RCC 7860 (cell line): ENCODE data around the gene MAD1L1.
"Not testable (repeated sequence)": the region's sequence is repeated elsewhere in the genome, so short reads cannot be mapped to it uniquely, and the experiment has no call there.

Experiments used
- DNase-seq: peaks from one replicate; pipeline ENCODE4 v3.0.0-alpha.2; 2015; ENCODE audit warnings: low spot score
- FAIRE-seq: peaks from 2 replicates; lab custom pipeline; 2012; peaks lifted over from hg19 to GRCh38; lab: Jason Lieb, UNC

MAD1L1 gene

GRCh38 chr7:2008101-2008935 lies 224.4 kb downstream of the MAD1L1 start:
- FAIRE-seq (no peak), DNase-seq (no peak)

GRCh38 chr7:2007551-2007950 lies 225.2 kb downstream of the MAD1L1 start:
- no peak for FAIRE-seq
- no peak for DNase-seq

GRCh38 chr7:2006921-2007381 lies 225.8 kb downstream of the MAD1L1 start:
- FAIRE-seq = no peak
- no peak for DNase-seq

GRCh38 chr7:2006231-2006771 lies 226.4 kb downstream of the MAD1L1 start:
- FAIRE-seq (no peak), DNase-seq (no peak)

GRCh38 chr7:2005786-2006185 lies 227.0 kb downstream of the MAD1L1 start:
- FAIRE-seq (no peak), DNase-seq (no peak)

- FAIRE-seq = no peak
- no peak for DNase-seq
Observed at GRCh38 chr7:2004841-2005725, 227.7 kb downstream of the MAD1L1 start.

- FAIRE-seq = no peak
- no peak for DNase-seq
Observed at GRCh38 chr7:2003931-2004812, 228.6 kb downstream of the MAD1L1 start.

GRCh38 chr7:2003451-2003930 lies 229.3 kb downstream of the MAD1L1 start:
- no peak for DNase-seq
- no peak for FAIRE-seq

GRCh38 chr7:2002561-2003450 lies 229.9 kb downstream of the MAD1L1 start:
- no peak for DNase-seq
- FAIRE-seq = no peak

- FAIRE-seq (no peak), DNase-seq (no peak)
Observed at GRCh38 chr7:2001601-2002442, 230.9 kb downstream of the MAD1L1 start.

- FAIRE-seq (no peak), DNase-seq (no peak)
Observed at GRCh38 chr7:2000746-2001321, 231.9 kb downstream of the MAD1L1 start.

GRCh38 chr7:2000153-2000687 lies 232.5 kb downstream of the MAD1L1 start:
- FAIRE-seq (no peak), DNase-seq (no peak)

- DNase-seq (no peak), FAIRE-seq (no peak)
Observed at GRCh38 chr7:1999278-1999984, 233.3 kb downstream of the MAD1L1 start.

GRCh38 chr7:1998146-1998545 lies 234.6 kb downstream of the MAD1L1 start:
- no peak for FAIRE-seq
- no peak for DNase-seq

GRCh38 chr7:1997537-1998076 lies 235.1 kb downstream of the MAD1L1 start:
- no peak for FAIRE-seq

GRCh38 chr7:1996816-1997215 lies 235.9 kb downstream of the MAD1L1 start:
- DNase-seq (no peak), FAIRE-seq (no peak)

More at GRCh38 chr7:1997537-1998076, 235.1 kb downstream of the MAD1L1 start:
- DNase-seq = no peak

- not testable (repeated sequence) for FAIRE-seq, DNase-seq
Observed at GRCh38 chr7:1995911-1996420, 236.8 kb downstream of the MAD1L1 start.
